Ishikawa (cell line): Measurements from ENCODE around the gene S1PR5.

ENCODE experiments used
- CEBPB ChIP-seq: IDR thresholded peaks from 2 replicates; pipeline ENCODE4 v1.6.1; 2012
- CREB1 ChIP-seq: IDR thresholded peaks from 2 replicates; pipeline ENCODE4 v1.6.1; 2012; ENCODE audit warnings: low read depth
- EGR1 ChIP-seq: IDR thresholded peaks from 2 replicates; pipeline ENCODE4 v1.6.1; 2012
- EP300 ChIP-seq: IDR thresholded peaks from 2 replicates; pipeline ENCODE4 v1.6.1; 2012; ENCODE audit warnings: borderline replicate concordance
- NFIC ChIP-seq: IDR thresholded peaks from 2 replicates; pipeline ENCODE4 v1.6.1; 2012
- RAD21 ChIP-seq: IDR thresholded peaks from 2 replicates; pipeline ENCODE4 v1.6.1; 2012; ENCODE audit warnings: low read depth
- TAF1 ChIP-seq: IDR thresholded peaks from 2 replicates; pipeline ENCODE4 v1.6.1; 2012; ENCODE audit warnings: low read depth, mild to moderate bottlenecking
- YY1 ChIP-seq: IDR thresholded peaks from 2 replicates; pipeline ENCODE4 v1.6.1; 2012; ENCODE audit warnings: low read depth
- ZBTB7A ChIP-seq: IDR thresholded peaks from 2 replicates; pipeline ENCODE4 v1.6.1; 2012; ENCODE audit warnings: low read depth
- TF ChIP-seq, protein P1 (sequence below): IDR thresholded peaks from 2 replicates; pipeline ENCODE4 v1.6.1; 2012
- TF ChIP-seq, protein P2 (sequence below): IDR thresholded peaks from 2 replicates; pipeline ENCODE4 v1.6.1; 2012; ENCODE audit warnings: low read depth, mild to moderate bottlenecking
- TF ChIP-seq, protein P3 (sequence below): IDR thresholded peaks from 2 replicates; pipeline ENCODE4 v1.6.1; 2012

DNA sequence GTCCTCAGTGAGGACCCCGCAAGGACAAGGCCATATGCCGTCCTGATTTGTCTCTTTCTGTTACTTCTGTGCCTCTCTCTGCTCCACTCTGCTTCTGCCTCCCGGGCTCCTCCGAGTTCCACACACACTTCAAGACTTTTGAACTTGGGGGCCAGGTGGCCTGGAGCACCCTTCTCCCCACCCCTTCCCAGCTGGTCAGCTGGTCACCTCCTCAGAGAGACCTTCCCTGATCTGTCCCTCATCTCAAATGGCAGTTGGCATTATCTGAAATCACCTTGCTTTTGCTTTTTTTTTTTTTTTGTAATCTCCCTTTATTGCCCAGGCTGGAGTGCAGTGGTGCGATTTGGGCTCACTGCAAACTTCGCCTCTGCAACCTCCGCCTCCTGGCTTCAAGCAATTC, 2.2 kb upstream of the S1PR5 start:
- TF ChIP-seq YY1 (no peak), CREB1 (no peak), TAF1 (no peak), EGR1 (no peak), NFIC (no peak), ZBTB7A (no peak), RAD21 (no peak), EP300 (no peak), CEBPB (no peak)
- TF ChIP-seq, protein P1, sequence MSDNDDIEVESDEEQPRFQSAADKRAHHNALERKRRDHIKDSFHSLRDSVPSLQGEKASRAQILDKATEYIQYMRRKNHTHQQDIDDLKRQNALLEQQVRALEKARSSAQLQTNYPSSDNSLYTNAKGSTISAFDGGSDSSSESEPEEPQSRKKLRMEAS = no peak
- TF ChIP-seq, protein P2, sequence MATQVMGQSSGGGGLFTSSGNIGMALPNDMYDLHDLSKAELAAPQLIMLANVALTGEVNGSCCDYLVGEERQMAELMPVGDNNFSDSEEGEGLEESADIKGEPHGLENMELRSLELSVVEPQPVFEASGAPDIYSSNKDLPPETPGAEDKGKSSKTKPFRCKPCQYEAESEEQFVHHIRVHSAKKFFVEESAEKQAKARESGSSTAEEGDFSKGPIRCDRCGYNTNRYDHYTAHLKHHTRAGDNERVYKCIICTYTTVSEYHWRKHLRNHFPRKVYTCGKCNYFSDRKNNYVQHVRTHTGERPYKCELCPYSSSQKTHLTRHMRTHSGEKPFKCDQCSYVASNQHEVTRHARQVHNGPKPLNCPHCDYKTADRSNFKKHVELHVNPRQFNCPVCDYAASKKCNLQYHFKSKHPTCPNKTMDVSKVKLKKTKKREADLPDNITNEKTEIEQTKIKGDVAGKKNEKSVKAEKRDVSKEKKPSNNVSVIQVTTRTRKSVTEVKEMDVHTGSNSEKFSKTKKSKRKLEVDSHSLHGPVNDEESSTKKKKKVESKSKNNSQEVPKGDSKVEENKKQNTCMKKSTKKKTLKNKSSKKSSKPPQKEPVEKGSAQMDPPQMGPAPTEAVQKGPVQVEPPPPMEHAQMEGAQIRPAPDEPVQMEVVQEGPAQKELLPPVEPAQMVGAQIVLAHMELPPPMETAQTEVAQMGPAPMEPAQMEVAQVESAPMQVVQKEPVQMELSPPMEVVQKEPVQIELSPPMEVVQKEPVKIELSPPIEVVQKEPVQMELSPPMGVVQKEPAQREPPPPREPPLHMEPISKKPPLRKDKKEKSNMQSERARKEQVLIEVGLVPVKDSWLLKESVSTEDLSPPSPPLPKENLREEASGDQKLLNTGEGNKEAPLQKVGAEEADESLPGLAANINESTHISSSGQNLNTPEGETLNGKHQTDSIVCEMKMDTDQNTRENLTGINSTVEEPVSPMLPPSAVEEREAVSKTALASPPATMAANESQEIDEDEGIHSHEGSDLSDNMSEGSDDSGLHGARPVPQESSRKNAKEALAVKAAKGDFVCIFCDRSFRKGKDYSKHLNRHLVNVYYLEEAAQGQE = no peak
- TF ChIP-seq, protein P3, sequence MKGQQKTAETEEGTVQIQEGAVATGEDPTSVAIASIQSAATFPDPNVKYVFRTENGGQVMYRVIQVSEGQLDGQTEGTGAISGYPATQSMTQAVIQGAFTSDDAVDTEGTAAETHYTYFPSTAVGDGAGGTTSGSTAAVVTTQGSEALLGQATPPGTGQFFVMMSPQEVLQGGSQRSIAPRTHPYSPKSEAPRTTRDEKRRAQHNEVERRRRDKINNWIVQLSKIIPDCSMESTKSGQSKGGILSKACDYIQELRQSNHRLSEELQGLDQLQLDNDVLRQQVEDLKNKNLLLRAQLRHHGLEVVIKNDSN = no peak
